ENCODE measurements around the gene FRAT2.
"Not testable (repeated sequence)": the region's sequence is repeated elsewhere in the genome, so short reads cannot be mapped to it uniquely, and the experiment has no call there.

FRAT2 gene

GRCh38 chr10:97290576-97291356, 43.8 kb downstream of the FRAT2 start:
- not testable (repeated sequence) for FAIRE-seq

DNA sequence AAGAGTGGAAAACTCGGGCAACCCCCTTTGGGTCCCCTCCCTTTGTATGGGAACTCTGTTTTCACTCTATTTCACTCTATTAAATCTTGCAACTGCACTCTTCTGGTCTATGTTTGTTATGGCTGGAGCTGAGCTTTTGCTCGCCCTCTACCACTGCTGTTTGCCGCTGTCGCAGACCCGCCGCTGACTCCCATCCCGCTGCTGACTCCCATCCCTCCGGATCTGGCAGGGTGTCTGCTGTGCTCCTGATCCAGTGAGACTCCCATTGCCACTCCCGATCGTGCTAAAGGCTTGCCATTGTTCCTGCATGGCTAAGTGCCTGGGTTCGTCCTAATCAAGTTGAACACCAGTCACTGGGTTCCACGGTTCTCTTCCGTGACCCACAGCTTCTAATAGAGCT, 44.5 kb downstream of the FRAT2 start:
- FAIRE-seq: not testable (repeated sequence)
